H7 (cell line): ENCODE results near the gene GBX1. TPM values are rescaled to one million over a fixed set of nuclear protein-coding genes. Genes with fewer than 3 reads are reported as not detected.

Experiments
- DNase-seq: peaks from one replicate; pipeline ENCODE4 v3.0.0; 2012
- H3K27me3 ChIP-seq: 2 replicates; pipeline ENCODE4 v1.6.0; 2011; ENCODE audit warnings: mild to moderate bottlenecking, low read length; ENCODE audit not compliant: control insufficient read depth, insufficient read depth
- H3K36me3 ChIP-seq: replicated peaks from 2 replicates; pipeline ENCODE4 v1.5.1; 2011; ENCODE audit warnings: low read length; ENCODE audit not compliant: control insufficient read depth, insufficient read depth
- H3K4me3 ChIP-seq: 2 replicates; pipeline ENCODE4 v1.5.1; 2011; ENCODE audit warnings: low read depth, mild to moderate bottlenecking, control low read depth, low read length, moderate library complexity; ENCODE audit not compliant: insufficient read depth
- total RNA-seq: library from RNA; depleted of rRNA; stranded (reverse); fragments of >200 nt; shearing (Covaris generic); gene quantifications from 2 replicates; pipeline ENCODE4 v1.2.3, GENCODE V29; 2014

Gene GBX1
- total RNA-seq, 1 experiment from 2014 or later: 0.62 TPM

DNA sequence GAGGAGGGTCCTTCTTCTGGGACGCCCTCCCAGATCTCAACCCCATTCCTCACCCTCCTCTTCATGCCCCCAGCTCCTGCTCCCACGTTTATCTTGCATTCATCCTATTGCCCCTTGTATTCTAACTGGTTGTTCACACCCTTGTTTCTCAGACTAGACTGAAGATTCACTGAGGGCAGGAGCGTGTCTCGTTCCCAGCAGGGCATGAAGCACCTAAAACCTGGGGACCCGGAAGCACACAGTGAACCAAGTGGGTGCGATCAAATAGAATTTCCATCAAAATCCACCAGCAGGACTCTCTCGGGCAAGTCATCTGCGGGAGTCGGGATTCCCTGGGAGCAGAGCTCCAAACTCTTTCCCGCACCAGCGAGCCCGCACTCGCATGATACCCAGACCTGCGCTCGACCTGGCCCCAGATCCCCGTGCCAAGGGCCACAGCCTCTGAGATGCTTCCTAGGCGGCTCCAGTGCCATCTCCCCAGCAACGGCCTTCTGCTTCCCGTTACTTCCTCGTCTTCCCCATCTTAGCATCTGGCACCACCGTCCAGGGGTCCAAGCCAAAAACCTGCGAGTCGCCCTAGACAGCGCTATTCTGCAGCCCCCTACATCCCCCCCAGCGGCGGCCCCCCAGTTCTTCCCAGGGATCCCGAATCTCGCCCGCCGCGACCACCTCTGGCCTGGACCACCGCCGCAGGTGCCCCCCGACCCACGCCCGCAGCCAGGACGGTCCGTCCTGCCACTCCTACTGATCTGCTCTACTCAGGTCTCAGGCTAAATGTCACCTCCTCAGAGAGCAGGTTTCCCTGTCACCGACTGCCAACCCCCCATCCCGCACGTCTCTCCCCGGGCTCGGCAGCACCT lies 6.1 kb upstream of the GBX1 start:
- peaks cover 31% of the 10 kb centered on the region for H3K27me3 ChIP-seq

DNA sequence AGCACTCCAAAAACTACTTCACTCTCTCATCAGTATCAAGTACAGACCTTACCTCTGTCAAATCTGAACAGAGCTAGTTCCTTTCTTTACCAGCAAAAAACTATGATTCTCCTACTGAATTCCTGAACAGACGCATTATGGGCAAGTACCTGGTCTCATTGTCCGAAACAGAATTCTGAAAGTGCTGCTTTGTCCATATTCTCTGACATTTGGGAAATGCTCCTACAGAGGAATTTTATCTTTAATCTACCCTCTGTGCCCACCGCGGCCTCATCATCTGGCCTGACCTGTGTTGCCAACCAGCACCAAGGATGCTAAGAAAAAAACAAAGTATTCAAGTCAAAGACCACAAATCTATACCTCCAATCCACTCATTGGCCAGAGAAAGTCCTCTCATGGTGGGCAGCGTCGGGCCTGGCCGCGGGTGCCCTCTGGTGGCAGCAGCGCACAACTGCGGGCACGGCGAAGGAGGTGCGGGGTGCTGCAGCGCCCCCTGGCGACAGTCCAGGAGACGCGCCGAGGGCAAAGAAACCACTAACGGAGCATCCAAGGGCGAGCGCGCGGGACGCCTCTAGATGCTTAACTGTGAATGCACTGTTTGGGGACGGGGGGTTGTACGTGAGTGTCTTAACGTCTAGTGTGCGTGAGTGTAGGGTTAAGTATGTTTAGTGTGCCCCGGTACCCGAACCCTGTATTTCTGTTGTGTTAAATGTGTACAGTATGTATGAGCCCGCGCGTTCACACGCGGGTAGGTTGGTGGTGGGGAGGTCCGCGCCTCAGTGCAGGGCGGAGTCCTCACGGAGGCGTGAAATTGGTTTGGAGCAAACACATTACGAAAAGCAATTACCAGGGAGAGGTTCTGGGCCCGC lies 5.0 kb upstream of the GBX1 start:
- DNase-seq: peak; percentile 95
- H3K27me3 ChIP-seq: peaks cover 40% of the 10 kb centered on the region

More for the DNA sequence above, 6.1 kb upstream of the GBX1 start:
- DNase-seq: peak; percentile 49
- Histone ChIP-seq H3K36me3 (no peaks in the 10 kb centered on the region), H3K4me3 (no peak overlapping the region)

GRCh38 chr7:151168787-151169162 lies 1.3 kb upstream of the GBX1 start:
- no peaks in the 10 kb centered on the region for H3K36me3 ChIP-seq
- no peak for DNase-seq
- H3K27me3 ChIP-seq: peaks cover 73% of the 10 kb centered on the region
- no peak overlapping the region for H3K4me3 ChIP-seq

More for the DNA sequence above, 5.0 kb upstream of the GBX1 start:
- Histone ChIP-seq H3K4me3 (no peak overlapping the region), H3K36me3 (no peaks in the 10 kb centered on the region)

DNA sequence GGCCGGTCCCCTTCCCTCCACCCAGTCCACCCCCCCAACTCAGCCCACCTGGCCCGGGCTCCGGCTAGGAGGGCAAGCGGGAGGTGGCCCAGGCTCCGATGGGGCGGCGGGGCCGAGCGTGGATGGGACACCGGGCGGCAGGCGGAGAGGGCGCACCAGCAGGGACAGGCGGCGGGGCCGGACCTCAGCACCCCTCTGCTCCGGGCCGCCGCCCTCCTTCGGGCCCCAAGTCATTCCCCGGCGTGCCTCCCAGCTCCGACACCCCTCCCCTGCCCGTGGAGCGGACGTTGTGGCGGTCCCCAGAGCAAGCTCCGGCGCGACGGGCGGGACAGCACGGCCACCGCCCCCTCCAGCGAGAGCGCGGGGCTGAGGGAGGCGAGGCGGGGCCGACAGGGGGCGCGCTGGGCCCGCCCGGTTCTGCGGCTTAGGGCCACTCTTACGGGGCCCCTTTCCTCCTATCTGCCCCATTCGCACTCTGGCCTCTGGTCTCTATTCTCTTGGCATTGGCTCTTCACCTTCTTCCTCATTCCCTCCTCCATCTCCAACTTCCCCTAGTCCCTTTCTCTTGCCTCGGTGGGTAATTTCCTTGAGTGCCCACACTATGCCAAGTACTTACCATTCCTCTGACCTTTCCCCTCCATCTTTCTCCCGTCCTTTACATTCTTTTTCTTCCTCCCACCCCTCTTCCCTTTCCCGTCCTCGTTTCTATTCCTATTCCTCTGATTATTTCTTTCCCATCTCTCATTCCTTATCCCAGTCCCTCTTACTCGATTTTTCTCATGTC lies 701 bp upstream of the GBX1 start:
- peak; percentile 96 for DNase-seq
- Histone ChIP-seq H3K36me3 (no peaks in the 10 kb centered on the region), H3K27me3 (peaks cover 75% of the 10 kb centered on the region), H3K4me3 (peak overlapping the region; percentile 48)

- Histone ChIP-seq H3K27me3 (peaks cover 71% of the 10 kb centered on the region), H3K4me3 (peak overlapping the region; percentile 48), H3K36me3 (no peaks in the 10 kb centered on the region)
- DNase-seq: peak; percentile 83
These were observed 781 bp downstream of the GBX1 start for GRCh38 chr7:151166629-151167196.

DNA sequence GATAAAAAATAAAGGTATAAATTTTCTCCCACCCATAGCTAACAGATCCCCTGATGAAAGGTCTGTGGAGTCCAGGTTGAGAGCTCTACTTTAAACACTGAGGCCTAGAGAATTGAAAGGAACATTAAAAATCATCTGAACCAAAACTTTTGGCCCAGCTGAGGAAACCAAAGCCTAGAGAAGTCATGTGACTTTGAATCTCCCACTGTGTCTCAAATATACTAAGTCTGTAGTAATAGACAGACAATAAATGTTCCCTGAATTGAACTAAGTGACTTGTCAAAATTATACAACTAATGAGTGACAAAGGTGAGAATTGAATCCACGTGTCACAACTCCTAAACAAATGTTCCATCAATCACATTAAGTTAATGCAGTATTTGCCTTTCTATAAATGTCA lies 5.7 kb downstream of the GBX1 start:
- no peaks in the 10 kb centered on the region for H3K36me3 ChIP-seq
- DNase-seq: no peak
- H3K27me3 ChIP-seq: peaks cover 38% of the 10 kb centered on the region
- H3K4me3 ChIP-seq: no peak overlapping the region

GRCh38 chr7:151157645-151158329 lies 9.7 kb downstream of the GBX1 start:
- H3K27me3 ChIP-seq: peaks cover 2% of the 10 kb centered on the region
- no peak for DNase-seq
- H3K4me3 ChIP-seq: no peak overlapping the region
- H3K36me3 ChIP-seq: no peaks in the 10 kb centered on the region

DNA sequence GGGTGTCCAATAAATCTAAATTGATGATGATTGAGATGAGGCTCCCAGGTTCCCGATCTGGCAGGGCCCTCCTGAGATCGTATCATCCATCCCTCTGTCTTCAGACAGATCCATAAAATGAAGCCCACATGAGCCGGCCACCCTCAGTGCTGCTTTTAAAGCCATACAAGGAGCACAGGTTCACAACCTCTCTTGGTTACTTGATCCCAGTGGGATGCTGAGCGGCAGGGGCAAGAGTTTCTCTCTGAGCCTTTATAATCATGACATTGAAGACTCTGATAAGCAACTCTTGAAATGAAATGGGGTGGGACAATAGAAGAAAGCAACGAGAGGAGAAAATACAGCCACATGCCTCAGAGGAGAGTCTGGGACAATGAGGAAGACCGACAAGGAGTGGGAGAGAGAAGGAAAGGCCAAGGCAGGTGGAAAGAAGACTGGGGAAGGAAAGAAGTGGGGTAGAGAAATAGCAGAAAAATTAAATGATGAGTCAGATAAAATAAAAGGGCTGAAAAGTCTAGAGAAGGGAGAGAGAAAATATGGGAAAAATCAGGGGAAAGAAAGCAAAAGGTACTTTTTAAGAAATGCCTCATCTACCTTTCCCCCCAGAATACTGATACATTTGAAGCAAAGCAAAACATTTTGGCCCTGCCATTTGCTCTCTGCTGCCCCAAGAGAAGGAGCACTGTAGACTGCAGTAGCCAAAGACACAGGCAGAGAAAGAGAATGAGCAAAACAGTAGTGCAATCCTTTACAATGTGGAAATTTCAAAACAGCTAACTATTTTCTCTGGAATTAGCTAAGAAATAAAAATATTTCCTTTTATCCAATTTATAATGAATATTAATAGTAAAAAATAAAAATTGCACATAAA lies 14.6 kb downstream of the GBX1 start:
- H3K4me3 ChIP-seq: no peak overlapping the region
- H3K27me3 ChIP-seq: peaks cover 9% of the 10 kb centered on the region
- H3K36me3 ChIP-seq: no peaks in the 10 kb centered on the region
- DNase-seq: no peak

DNA sequence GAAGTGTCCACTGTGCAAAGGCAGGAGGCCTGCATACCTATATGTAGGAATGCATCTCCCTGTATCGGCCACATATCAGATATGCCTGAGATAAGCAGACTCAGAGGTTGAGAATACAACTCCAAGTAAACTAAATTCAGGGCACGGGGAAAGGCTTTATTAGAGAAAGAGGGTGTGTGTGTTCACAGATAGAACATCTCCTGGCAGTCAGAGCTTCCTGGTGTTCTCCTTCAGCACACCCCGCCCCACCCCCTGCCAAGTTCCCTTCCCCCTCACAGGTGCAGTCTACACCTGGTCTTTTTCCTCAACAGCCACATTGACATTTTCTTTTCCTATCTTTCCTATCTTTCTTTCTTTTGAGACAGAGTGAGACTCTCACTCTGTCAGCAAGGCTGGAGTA lies 17.1 kb downstream of the GBX1 start:
- Histone ChIP-seq H3K36me3 (no peaks in the 10 kb centered on the region), H3K4me3 (no peak overlapping the region), H3K27me3 (peaks cover 9% of the 10 kb centered on the region)
- no peak for DNase-seq

GRCh38 chr7:151148319-151149259 lies 18.9 kb downstream of the GBX1 start:
- no peak for DNase-seq
- H3K4me3 ChIP-seq: no peak overlapping the region
- no peaks in the 10 kb centered on the region; the same call in 1 of the 2 replicates for H3K36me3 ChIP-seq
- peaks cover 9% of the 10 kb centered on the region for H3K27me3 ChIP-seq

- Histone ChIP-seq H3K4me3 (no peak overlapping the region), H3K36me3 (no peaks in the 10 kb centered on the region; the same call in 1 of the 2 replicates), H3K27me3 (peaks cover 5% of the 10 kb centered on the region)
- DNase-seq: no peak
These were observed 20.7 kb downstream of the GBX1 start for GRCh38 chr7:151146761-151147160.

DNA sequence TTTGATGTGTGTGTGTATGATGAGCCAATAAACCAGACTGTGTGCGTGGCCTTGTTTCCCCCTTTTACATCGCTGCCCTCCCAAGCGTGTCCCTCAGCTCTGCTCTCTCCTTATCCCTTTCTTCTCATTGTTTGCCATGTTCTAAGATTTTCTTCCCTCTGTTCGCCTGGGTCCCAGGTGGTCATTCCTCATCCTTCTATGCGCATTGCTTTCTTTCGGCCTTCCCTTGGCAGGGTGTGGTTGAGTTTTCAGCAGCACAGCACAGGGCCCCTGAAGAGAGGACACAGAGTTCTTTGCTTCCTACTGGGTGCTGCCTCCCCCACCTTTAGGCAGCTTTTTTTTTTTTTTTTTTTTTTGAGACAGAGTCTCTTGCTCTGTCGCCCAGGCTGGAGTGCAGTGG lies 23.1 kb downstream of the GBX1 start:
- Histone ChIP-seq H3K27me3 (no peaks in the 10 kb centered on the region), H3K4me3 (no peak overlapping the region), H3K36me3 (no peaks in the 10 kb centered on the region; the same call in 1 of the 2 replicates)
- no peak for DNase-seq
